HPDE6-E6E7 (cell line): ENCODE measurements around the gene CCDC154.

Source experiments
- DNase-seq: peaks from one replicate; pipeline ENCODE4 v3.0.0; 2011; ENCODE audit warnings: missing footprints; ENCODE audit errors: extremely low spot score

CCDC154 gene

DNA sequence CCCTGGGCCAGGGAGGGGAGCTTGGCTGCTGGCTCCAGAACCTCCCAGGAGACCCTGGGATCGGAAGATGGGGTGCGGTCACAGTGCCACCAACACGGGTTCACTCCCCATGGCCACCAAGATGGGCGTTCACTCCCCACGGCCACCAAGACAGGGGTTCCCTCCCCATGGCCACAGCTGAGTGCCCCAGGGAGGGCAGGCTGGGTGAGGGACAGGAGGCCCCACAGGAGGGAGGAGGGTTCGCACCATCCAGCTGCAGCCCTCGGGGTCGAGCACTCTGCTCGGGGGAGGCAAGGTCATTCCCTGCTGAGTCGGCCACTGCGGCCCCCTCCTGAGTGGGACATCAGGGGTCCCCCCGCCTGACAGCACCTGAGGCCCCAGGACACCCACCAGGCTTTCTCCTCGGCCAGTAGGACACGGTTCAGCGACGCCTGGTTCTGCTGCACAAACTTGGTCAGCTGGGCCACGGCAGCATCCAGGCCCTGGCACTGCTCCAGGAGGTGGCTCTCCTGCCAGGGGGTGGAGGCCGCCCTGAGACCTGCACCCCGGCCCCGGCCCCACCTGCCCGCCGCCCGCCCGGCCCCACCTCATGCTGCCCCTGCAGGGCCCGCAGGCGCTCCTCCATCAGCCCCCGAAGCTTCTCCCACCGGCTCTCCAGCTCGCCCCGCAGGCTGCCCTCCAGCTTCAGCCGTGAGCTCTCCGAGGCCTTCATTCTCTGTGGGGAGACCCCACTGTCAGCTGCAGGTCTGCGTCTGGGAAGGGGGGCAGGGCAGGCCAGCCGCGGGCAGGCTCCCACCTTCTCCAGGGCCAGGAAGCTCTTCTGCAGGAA is 5.9 kb downstream of the CCDC154 start:
- DNase-seq, result no peak

GRCh38 chr16:1437606-1438005 is 6.8 kb downstream of the CCDC154 start:
- no peak for DNase-seq

DNA sequence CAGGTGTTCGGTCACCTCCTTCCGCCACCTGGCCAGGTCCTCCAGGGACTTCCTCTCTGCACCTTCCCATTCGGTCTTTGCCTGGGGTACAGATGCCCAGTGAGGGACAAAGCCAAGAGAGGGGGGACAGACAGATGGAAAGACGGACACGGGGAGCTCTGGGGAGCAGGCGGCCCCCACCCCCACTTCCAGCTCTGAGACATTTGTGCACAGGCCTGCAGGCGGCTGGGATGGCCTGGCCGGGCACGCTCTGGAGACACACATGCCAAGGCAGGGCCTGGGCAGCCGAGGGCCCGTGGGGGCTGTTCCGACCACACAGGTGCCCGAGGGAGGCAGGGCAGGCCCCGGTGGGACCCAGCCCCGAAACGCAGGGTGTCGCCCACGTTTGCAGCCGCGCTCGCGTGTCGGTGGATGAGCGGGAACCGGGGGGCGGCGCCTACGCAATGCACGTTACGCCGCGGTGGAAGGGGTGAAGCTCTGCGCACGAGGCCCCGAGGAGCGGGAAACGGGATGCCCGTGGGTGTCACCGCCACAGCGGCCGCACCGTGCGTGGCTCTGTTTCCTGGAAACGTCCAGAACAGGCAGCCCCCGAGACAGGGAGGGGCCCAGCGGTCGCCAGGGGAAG is 7.5 kb downstream of the CCDC154 start:
- no peak for DNase-seq

GRCh38 chr16:1435921-1436697 is 8.2 kb downstream of the CCDC154 start:
- no peak for DNase-seq

- no peak for DNase-seq
Measured at GRCh38 chr16:1434644-1435592, 9.4 kb downstream of the CCDC154 start.

DNA sequence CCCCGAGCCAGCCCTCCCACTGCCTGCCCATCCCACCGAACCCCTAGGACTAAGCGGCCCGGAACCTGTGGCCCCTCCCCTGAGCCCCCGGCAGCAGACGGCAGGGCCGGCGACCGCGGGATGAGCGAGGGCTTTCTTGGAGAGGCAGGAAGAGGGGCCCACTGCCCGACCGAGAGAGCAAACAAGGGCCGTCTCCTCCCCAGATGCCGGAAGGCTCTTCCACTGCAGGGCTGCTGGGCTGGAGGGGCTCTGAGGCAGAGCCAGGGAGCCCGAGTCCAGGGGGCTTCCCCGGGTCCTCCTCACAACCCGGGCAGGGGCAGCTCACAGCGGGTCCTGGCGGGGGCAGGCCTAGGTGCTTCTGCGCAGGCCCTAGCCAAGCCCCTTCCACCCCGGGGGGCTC is 10.6 kb downstream of the CCDC154 start:
- no peak for DNase-seq

DNA sequence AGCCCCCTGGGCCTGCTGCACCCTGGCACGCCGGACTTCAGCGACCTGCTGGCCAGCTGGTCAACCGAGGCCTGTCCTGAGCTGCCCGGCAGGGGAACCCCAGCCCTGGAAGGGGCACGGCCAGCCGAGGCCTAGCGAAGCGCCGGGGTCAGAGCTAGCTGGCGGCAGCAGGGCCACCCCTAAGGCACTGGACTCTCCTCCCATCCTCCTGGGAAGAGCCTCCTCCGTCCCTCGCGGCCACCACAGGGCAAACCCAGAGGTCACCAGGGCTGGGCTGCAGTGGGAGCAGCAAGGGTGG is 11.1 kb downstream of the CCDC154 start:
- DNase-seq, result no peak

DNA sequence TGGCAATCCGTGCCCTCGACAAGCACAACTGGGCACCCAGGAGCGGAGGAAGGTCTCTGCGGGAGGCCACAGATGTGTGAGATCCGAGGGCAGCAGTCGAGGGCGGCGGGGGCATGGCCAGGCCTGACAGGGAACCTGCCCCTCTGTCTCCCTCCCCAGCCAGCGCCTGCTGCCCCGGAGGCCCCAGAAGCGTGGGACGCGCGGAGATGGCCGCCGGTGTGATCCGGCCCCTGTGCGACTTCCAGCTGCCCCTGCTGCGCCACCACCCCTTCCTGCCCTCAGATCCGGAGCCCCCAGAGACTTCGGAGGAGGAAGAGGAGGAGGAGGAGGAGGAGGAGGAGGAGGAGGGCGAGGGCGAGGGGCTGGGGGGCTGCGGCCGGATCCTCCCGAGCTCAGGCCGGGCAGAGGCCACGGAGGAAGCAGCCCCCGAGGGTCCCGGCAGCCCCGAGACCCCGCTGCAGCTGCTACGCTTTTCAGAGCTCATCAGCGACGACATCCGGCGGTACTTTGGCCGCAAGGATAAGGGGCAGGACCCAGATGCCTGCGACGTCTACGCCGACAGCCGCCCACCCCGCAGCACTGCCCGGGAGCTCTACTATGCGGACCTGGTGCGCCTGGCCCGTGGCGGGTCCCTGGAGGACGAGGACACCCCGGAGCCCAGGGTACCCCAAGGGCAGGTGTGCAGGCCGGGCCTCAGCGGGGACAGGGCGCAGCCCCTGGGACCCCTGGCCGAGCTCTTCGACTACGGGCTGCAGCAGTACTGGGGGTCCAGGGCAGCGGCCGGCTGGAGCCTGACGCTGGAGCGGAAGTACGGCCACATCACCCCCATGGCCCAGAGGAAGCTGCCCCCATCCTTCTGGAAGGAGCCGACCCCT is 11.7 kb downstream of the CCDC154 start:
- no peak for DNase-seq

DNA sequence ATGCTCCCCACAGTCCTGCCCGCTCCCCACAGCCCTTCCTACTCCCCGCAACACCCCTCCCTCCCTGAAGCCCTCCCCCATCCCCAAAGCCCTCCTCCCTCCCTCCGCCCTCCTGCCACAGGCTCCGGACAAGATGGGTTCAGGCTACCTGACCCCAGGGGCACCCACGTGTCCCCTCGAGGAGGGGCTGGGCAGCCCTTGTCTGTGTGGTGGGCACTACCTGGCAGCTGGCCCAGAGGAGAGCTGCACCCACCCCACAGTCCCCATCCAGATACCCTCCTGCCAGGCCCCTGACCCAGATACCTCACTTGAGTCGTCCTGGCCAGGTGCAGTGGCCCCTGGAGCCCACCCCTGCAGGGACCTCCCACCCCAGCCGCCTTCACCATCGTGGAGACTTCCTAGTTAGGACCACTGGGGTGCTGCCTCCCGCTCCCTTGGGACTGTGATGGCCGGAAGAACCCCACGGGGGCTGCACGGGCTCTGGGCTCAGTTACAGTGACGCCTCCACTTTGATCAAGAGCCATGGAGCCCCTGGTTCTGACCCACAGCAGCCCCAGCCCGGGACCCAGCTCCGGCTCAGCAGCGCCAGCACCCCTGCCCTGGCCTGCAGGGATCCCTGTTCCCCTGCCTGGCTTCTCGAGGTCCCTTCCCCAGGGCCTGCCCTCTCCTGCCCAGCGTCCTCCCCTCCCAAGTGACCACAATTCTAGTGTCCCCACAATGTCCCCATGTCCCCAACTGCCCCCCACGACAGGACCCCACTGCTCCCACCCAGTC is 12.7 kb downstream of the CCDC154 start:
- no peak for DNase-seq

GRCh38 chr16:1430759-1431496 is 13.4 kb downstream of the CCDC154 start, which contains the start of gene PERCC1:
Gene PERCC1 (plus strand): TSS chr16:1431078. CDS start chr16:1432594, 1,516 bp downstream.
- no peak for DNase-seq

DNA sequence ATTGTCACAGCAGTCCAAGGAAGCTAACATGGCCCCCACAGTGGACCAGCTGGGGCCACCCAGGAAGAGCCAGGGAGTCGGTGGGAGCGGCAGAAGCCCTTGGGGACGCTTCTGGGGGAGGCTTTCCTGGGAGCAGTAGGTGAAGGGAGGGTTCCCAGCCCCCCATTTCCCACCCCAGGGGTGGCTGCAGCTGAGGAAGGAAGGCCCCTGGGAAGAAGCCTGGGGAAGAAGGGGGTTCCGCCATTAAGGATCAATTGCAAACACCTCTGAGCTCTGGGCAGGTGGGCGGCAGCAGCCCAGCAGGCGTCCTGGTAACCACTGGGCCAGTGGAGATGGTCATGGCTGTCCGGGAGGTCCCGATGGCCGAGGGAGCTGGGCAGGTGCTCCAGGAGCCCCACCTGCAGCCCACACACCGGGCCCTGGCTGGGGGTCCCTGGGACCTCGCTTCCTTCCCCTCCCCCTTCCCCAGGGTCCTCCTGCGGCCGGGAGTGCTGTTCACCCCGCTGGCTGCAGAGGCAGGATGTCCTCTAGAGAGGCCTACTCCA is 14.1 kb downstream of the CCDC154 start:
- DNase-seq, result no peak

GRCh38 chr16:1429631-1430030 is 14.7 kb downstream of the CCDC154 start:
- no peak for DNase-seq

DNA sequence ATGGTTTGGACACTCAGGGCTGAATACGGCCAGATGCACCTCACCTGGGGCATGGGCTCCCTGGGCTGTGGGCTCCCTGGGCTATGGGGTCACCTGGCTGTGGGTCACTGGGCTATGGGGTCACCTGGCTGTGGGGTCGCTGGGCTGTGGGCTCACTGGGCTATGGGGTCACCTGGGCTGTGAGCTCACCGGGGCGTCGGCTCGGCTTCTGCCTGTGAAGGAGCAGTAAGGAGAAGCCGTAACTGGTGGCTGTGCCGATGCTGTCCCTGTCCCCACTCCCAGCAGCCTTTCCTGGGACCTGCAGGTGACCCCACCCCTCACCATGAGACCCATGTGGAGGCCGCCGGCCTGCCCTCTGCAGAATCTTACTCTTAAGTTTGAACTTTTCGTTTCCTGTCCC is 15.3 kb downstream of the CCDC154 start:
- no peak for DNase-seq

DNA sequence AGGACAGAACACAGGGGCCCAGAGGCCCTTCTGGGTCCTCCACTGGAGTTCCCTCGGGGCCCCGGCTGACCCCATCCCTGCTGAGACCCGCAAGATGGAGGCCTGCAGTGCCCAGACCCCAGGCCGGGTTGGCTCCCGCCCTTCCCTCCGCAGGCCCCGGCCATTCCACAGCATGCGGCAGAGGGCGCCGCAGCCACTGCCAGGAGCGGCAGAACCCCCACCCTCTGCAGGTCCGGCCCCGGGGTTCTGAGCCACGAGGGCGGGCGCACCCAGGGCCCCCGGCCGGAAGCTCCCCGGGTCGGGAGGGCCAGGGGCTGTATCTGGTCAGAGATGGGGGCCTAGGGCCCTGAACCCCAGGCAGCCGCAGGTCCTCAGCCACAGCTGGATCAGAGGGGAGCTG is 15.8 kb downstream of the CCDC154 start:
- no peak for DNase-seq

DNA sequence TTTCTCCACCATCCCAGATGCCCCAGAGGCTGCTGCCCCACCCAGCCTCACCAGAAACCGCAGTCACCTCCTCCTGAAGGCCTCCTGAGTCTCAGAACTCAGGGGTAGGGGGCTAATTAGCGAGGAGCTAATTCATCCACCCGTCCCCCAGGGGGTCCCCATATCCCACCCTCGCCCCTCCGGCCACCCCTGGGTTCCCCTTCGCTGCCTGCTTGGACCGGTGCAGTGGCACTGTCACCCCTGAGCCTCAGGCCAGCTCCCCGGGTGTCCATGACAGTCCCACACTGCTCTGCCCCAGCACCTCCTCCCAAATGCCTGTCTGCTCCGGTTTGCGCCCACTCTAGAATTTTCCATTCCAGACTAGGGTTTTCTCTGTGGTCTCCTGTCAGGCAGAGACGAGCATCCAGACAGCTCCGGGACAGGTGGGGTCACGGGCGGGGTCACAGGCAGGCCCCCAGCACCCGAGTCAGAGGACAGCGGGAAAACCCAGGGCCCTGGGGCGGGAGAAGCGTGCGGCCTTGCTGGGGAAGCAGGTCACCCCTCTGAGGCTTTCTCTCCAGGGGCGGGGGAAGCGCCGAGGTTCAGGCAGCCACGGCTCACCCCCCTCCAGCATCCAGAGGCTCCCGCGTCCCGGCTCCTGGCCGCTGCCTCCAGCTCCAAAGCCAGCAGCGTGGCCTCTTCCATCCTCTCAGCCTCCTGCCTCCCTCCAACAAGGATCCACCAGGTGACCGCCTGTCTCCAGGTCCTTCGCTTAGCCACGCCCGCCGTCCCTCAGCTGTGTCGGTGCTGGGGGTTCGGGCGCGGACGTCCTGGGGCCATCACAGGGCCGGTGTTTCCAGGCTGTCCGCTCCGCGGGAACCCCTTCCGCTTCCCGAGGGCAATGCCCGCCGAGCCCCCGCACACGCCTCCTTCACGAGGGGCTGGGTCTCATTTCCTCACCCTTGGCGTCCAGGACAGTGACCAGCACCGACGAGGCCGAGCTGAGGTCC is 16.6 kb downstream of the CCDC154 start:
- no peak for DNase-seq

GRCh38 chr16:1426734-1427471 is 17.5 kb downstream of the CCDC154 start:
- DNase-seq, result no peak
